Middle frontal gyrus (tissue), 1 donor: ENCODE measurements around the gene DDX54.

Experiments
- DNase-seq: peaks from one replicate; pipeline ENCODE4 v3.0.0-alpha.2; 2015; ENCODE audit warnings: low spot score; ENCODE audit errors: extremely low spot score

DDX54 gene, protein sequence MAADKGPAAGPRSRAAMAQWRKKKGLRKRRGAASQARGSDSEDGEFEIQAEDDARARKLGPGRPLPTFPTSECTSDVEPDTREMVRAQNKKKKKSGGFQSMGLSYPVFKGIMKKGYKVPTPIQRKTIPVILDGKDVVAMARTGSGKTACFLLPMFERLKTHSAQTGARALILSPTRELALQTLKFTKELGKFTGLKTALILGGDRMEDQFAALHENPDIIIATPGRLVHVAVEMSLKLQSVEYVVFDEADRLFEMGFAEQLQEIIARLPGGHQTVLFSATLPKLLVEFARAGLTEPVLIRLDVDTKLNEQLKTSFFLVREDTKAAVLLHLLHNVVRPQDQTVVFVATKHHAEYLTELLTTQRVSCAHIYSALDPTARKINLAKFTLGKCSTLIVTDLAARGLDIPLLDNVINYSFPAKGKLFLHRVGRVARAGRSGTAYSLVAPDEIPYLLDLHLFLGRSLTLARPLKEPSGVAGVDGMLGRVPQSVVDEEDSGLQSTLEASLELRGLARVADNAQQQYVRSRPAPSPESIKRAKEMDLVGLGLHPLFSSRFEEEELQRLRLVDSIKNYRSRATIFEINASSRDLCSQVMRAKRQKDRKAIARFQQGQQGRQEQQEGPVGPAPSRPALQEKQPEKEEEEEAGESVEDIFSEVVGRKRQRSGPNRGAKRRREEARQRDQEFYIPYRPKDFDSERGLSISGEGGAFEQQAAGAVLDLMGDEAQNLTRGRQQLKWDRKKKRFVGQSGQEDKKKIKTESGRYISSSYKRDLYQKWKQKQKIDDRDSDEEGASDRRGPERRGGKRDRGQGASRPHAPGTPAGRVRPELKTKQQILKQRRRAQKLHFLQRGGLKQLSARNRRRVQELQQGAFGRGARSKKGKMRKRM

DNA sequence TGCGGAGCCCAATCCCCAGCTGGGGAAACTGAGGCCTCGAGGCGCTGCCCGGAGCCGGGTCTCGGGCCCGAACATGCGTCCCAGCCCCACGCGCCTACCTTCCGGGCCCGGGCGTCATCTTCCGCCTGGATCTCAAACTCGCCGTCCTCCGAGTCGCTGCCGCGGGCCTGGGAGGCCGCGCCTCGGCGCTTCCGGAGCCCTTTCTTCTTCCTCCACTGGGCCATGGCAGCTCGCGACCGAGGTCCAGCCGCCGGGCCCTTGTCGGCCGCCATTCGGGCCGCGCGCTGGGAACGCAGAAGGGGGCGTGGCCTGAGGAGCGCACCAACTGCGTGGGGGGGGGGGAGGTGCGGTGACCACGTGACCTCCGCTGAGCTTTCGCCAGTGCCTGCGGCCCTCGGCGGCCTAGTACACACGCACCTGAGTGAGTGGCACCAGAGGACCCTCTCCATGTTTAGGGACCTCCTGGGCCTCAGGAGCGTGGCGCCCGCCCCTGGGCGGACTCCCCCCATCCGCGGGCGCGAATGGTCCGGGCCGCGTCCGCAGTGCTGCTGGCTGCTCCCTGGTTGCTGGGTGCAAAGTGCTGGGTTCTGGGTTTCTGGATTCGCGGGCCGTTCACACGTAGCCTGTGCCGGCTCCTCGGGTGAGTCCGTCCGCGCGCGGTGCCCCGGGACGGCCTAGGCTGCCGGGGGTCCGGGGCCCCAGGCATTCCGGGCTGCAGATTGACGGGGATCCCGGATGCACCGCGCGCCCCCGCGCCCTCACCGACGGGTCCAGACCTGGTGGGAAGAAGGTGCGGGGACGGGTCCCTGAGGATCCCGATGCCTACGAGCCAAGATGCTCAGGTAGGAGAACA is at the start of gene DDX54, which contains the start of gene RITA1:
Gene DDX54 (minus strand): TSS at position 299 of the 853 bp plus-strand sequence. CDS start 27 bp downstream, at position 272.
Gene RITA1 (plus strand): TSS at position 542 of the 853 bp plus-strand sequence. CDS start 1,026 bp downstream, outside the sequence.
- DNase-seq = peak; percentile 42

DNA sequence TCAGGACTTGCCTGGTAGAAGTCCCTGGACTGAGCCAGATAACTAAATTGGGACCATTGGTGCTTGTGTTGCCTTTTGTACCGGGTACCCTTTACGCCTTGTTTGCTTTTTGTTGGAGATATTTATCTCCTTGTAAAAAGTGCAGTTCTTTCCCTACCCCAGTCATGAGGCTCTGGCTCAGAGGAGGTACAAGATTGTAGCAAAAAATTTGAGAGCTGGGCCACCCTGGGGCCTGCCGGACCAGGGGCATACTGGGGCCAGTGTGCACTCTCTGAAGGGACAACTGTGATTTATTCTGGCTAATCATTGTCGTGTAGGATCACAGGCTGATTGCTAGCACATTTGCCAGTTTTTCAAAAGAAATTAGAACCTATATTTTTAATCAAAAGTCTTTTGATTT is 49.2 kb upstream of the DDX54 start:
- DNase-seq = no peak

DNA sequence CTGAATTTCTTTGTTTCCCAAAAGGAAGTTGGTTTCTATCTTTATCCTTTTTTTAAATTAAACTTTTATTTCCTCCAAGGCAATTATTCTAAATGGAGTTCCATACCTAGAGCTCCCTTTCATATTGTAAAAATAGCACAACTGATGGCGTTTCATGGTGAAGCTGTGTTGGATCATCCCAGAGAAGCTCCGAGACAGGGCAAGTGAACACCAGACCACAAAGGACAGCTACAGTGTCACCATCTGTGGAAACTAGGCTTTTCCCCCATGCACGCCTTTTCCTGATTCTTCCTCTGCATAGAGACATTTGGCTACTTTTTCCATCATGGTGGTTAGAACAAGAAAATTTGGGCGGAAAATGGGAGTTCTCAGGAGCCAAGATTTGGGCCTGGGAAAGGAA is 48.7 kb upstream of the DDX54 start:
- no peak for DNase-seq

DNA sequence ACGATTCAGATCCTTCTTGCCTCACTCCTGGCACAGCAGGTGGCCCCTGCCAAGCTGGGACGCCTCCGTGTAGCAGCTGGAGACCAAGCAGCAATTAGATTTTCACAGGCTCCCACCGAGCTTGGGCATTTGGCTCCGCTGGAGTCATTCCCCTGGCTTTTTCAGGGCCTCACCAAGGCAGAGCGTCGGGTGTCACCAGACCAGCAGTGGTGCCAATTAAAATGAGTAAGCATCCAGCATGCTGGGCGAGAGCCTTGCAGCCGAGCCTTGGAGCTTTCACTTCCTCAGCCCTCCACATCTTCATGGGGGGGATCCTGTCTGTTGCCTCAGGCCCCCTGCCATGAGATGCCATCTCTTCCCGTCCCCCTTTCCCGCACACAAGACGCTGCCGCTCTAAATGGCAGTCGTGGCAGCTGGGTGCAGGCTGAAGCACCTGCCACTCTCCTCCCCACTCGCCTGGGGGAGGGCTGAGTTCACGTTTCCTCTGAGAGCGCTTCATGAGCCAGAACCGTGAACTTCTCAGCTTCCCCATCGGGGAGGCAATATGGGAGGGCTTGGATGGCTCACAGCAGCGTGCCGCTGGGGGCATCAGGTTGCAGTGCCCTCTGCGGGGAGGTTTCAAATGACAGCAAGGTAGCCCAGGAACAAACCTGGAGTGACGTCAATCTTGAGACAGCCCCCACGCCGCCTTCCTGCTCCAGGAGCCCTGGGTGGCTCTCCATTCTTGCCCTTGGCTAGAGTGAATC is 47.7 kb upstream of the DDX54 start:
- peak; percentile 57 for DNase-seq

DNA sequence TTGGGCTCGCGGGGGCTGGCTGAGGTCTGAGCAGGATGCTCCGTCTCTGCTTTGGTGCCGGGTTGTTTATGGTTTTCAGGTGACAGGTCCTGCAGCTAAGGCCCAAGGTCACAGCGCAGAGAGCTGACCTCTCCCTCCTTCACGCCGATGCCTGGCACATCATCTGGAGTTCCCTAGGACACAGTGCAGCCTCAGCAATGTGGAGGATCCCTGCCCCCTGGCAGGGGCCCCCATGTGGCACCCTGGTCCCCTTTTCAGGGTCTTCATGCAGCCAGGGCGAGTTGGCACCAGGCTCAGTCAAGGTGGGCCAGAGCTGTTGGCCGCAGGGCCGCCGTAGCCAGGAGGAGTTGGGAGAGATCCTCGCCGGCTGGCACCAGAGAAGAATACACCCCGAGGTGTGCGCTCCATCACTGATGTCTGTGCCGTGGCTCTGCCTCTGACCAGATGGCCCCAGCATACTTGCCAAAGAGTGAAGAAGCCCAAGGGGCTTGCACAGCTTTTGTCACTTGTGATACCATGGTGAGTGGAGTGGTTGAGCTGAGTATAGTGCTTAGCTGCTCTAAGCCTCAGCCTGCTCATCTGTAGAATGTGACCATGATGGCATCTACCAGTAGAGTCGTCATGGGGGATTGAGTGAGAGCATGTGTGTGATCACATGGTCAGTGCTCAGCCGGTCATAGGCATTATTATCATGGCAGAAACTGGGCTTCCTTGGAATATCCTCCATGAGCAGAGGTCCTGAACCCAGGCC is 47.0 kb upstream of the DDX54 start:
- DNase-seq = no peak

DNA sequence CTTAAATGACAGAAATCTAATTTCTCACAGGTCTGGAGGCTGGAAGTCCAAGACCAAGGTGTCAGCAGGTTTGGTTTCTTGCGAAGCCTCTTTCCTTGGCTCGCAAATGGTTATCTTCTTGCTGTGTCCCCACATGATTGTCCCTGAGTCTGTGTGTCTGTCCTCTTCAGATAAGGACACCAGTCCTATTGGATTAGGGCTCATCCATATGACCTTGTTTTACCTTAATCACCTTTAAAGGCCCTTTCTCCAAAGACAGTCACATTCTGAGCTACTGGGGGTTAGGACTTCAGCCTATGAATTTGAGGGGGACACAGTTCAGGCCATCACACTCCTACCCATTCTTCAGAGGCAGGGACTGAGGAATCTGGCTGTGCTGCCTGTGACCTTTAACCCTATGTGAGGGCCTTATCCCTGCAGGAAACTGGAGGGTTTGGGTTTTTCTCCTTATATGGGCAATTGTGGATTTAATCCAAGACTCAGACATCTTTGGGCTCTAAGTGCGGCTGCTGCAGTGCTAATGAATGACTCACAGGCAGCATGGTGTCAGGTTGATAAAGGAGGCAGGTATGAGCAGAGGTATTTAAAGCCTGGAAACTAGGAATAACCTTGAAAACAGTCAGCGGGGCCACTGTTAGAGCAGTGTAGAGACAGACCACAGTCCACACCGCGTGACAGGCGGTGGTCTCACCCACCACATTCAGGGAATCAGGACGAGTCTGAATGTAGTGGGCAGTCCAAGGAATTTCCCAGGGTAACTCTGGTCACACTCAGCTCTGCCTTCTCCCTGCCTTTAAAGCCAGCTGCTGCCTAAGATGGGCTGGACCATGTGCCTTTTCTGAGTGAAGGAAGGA is 46.2 kb upstream of the DDX54 start:
- DNase-seq = no peak

DNA sequence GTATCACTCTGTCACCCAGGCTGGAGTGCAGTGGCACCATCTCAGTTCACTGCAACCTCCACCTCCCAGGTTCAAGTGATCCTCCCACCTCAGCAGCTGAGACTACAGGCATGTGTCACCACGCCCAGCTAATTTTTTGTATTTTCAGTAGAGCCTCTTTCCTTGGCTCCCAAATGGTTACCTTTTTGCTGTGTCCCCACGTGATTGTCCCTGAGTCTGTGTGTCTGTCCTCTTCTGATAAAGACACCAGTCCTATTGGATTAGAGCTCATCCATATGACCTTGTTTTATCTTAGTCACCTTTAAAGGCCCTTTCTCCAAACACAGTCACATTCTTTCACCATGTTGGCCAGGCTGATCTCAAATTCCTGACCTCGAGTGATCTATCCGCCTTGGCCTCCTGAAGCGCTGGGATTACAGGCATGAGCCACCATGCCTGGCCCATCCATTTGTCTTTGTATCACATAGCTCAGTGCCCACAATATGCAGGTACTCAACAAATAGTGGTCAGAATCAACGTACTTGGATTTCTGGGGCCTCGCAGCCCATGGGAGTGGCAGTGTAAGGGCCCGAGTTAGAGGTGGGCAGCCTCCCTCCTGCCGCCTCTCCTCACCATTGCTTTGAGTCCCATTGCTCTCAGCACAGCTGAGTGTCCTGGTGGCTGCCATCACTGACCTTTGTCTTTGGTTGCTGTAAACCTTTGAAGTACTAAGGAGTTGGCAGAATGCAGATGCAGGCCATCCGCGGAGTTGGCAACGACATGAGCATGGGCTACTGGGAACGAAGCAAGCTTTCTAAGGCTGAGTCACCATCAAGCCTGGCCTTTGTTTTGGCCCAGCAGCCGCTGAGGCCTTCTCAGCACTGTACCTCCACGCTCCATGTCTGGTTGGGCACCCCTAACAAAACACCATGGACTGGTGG is 45.3 kb upstream of the DDX54 start:
- DNase-seq = no peak

DNA sequence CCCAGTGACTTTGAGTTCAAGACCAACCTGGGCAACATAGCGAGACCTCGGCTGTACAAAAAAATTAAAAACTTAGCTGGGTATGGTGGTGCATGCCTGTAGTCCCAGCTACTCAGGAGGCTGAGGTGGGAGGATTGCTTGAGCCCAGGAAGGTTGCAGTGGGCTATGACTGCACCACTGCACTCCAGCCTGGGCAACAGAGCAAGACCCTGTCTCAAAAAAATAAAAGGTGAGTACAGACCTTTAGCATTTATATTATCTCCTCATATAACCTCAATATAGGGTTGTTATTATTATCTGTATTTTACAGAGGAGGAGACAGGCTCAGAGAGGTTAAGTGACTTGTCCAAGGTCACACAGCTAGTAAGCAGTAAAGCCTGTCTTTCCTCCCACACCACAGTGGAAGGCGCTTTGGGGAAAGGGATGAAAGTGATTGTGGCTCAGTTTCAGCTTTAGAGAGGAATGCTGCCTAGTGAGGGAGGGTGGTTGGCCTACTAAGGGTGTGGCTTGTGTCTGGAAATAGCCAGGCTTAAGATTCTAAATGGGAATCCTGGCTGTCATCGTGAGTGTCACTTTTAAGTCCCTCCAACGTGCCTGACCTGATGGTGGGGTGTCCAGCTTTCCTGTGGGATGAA is 43.2 kb upstream of the DDX54 start:
- DNase-seq = no peak

DNA sequence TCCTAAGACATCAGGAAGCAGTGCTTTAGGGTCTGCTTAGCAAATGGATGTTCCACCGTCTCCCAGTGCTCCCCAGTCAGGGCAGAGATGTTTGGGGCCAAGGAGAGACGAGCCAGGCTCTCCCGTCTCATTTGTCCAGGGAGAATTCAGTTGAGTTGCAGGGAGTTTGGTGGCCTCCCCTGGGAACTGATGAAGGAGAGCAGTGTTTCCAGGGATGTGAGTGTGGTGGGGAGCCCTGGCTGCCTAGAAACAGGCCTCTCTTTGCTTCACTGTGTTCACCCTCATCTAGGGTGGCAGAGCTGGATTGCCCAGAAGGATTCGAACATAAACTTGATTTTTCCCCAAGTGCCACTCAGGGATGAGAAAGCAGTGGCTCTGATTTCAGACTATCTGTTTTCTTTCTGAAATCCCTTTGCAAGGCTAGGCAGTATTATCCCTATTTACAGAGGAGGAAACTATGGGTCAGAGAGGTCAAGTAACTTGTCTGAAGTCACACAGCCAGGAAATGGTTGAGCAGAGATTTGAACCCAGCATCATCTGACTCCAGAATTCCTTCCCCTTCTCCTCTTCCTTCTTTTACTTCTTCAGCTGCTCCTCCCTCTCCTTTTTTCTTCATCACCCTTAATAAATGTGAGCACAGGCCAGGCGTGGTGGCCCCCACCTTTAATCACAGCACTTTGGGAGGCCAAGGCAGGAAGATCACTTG is 42.6 kb upstream of the DDX54 start:
- no peak for DNase-seq

DNA sequence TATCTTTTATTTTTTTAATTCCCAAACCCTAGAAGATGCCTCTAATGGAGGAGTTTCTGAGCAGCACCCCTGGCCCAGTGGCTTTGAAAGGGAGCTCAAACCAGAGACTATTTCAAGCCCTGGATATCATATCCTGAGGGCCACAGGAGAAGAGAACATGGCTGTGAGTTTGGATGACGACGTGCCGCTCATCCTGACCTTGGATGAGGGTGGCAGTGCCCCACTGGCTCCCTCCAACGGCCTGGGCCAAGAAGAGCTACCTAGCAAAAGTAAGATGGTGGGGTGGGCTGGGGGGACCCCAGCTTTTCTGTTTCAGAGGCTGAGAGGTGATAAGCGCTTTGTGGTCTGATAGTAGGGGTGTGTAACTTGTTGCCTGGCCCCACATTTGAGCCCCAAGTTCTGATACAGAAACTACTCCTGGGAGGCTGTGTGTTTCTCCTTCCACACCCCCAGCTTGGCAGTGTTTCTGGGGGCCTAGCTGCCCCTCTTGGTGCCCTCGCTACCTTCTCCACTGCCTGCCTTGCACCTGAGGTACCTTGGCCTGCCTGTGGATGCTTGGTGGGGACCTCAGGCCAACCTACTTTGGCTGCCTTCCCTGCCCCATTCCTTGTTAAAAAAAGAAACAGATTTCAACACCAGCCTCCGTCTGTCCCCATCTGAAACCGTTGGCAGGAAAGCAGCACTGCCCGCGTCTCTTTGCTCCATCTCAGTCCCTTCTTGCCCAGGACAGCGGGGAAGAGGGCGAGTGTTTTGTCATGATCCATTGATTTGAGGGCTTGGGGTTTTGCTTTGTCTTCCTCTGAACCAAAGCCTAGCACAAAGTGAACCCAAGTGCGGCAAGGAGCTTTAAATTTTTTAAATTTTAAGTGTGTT is 41.7 kb upstream of the DDX54 start:
- DNase-seq = no peak

DNA sequence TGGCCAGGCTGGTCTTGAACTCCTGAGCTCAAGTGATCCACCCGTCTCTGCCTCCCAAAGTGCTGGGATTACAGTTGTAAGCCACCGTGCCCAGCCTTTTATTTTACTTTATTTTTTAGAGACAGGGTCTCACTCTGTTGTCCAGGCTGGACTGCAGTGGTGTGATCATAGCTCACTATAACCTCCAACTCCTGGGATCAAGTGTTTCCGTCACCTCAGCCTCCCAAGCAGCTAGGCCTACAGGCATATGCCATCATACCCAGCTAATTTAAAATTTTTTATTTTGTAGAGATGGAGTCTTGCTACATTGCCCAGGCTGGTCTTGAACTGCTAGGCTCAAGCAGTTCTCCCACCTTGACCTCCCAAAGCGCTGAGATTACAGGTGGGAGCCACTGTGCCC is 39.7 kb upstream of the DDX54 start:
- DNase-seq = no peak

DNA sequence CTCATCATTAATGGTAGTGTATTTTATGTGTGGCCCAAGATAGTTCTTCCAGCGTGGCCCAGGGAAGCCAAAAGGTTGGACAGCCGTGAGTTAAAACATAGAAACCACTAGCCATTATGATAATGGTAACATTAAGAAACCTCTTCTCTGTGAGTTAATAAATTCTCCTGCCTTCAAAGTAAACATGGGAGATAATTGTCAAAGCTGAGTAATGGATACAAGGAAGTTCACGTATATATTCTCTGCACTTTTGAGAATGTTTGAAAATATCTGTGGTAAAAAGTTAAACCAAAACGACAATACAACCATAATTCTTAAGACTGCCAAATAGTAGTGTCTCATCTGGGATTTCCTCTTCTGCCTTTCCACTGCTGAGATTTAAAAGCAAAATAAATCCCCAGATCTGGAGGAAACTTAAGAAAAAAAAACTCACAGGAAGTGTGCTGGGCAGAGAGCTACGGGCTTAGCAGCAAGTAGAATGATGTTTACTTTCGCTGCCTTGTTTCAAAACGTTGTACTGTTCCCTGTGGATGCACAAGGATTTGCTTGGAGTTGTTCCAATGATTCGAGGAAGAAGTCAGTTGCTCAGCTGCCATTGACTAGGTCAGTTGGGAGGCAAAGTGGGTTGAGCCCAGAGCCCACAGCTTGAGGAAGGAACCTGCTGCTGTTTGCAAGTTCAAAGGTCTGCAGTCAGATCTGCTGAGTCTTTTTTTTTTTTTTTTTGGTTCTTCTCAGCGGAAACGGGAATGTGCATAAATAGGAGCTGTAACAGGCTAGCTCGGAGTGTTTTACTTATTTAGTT is 37.7 kb upstream of the DDX54 start:
- DNase-seq = no peak

DNA sequence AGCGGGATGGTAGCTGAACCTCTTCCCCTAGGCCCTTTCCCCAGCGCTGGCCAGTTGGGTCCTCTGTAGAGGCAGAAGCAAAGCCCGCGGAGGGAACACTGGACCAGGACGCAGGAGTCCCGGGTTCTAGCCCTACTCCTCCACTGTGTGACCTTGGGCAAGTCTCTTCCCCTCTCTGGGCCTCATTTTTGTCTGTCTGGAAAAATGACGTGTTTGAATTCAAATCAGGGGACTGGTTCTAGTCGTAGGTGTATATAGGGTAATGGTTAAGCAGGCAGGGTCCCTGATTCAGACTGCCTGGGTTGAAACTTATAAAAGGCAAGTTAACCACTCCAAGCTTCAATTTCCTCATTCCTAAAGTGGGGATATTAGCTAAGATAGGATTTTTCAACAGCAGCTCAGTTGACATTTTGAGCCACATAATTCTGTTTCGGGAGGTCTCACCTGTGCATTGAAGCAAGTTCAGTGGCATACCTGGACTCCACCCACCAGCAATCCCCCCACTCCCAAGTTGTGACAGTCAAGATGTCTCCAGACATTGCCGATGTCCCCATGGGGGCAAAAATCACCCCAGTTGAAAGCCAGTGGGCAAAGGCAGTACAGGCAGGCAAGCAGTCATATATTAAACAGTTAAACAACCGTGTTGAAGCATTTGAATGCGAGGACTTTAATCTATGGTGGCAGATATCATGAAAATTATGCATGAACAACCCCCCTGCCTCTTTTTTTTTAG is 36.9 kb upstream of the DDX54 start:
- no peak for DNase-seq
